Body of pancreas (tissue), 4 donors: ENCODE data around the gene PDZD4. TPM values are rescaled to one million over a fixed set of nuclear protein-coding genes. Genes with fewer than 3 reads are reported as not detected.

Experiments used
- ATAC-seq: fragments of 150-250 bp; one replicate; pipeline ENCODE4 v1.9.1; 2016
- DNase-seq, 4 donors: peaks; one replicate each; pipeline ENCODE4 v3.0.0-alpha.2; 2019
- H3K27ac ChIP-seq, 4 donors: fragments of 200-600 bp; sonication (generic); 1 replicate in 3 of 4; 2 replicates in 1 of 4; pipeline versions ENCODE4 v1.5.1 to v1.6.1; 2016 to 2019; ENCODE audit warnings: mild to moderate bottlenecking in 1 of 4, mixed read lengths in 1 of 4, moderate library complexity in 1 of 4
- H3K27me3 ChIP-seq, 2 donors: fragments of 200-600 bp; sonication (generic); one replicate each; pipeline ENCODE4 v1.6.0; 2016; ENCODE audit warnings: mild to moderate bottlenecking in 1 of 2
- H3K36me3 ChIP-seq, 2 donors: fragments of 200-600 bp; sonication (generic); replicated peaks in 1 of 2; 2 replicates each; pipeline ENCODE4 v1.5.1; 2016; ENCODE audit warnings: low read depth in 2 of 2; ENCODE audit not compliant: insufficient read depth in 1 of 2
- H3K4me1 ChIP-seq: fragments of 200-600 bp; sonication (generic); one replicate; pipeline ENCODE4 v1.6.0; 2016
- H3K4me3 ChIP-seq, 2 donors: fragments of 200-600 bp; sonication (generic); 1 replicate in 1 of 2; 2 replicates in 1 of 2; pipeline ENCODE4 v1.5.1; 2016 to 2019
- H3K9me3 ChIP-seq, 3 donors: fragments of 200-600 bp; sonication (generic); 1 replicate in 2 of 3; 2 replicates in 1 of 3; pipeline ENCODE4 v1.5.1; 2016
- POLR2A ChIP-seq, 3 donors: fragments of 450-650 bp; IDR thresholded peaks; one replicate each; pipeline ENCODE4 v1.6.1; 2016; ENCODE audit warnings: antibody characterized with exemption in 3 of 3, mild to moderate bottlenecking in 2 of 3
- WGBS, 2 donors: methylation state at CpG; one replicate each; pipeline ENCODE4 v1.1.5; 2017; 5-methylcytosine and 5-hydroxymethylcytosine counted together
- intact Hi-C: fragments of 100-400 bp; cut with DNase I; formaldehyde crosslinking; loops from one replicate; pipeline ENCODE4 v1.15.1; 2023
- total RNA-seq, 2 donors: library from RNA; depleted of rRNA; stranded (reverse); fragments of >200 nt; gene quantifications; one replicate each; pipeline ENCODE4 v1.1.0, GENCODE V29; 2016
- TF ChIP-seq, protein P1 (sequence below), 7 experiments: fragments of 450-650 bp in 4 of 7; fragments of 200-600 bp in 3 of 7; sonication (generic) in 3 of 7; IDR thresholded peaks; one replicate each; pipeline ENCODE4 v1.5.1; 2016 to 2019; ENCODE audit warnings: antibody characterized with exemption in 7 of 7

PDZD4 gene
- total RNA-seq, 2 donors from 2014 or later, result 1.6 to 2.6 TPM

DNA sequence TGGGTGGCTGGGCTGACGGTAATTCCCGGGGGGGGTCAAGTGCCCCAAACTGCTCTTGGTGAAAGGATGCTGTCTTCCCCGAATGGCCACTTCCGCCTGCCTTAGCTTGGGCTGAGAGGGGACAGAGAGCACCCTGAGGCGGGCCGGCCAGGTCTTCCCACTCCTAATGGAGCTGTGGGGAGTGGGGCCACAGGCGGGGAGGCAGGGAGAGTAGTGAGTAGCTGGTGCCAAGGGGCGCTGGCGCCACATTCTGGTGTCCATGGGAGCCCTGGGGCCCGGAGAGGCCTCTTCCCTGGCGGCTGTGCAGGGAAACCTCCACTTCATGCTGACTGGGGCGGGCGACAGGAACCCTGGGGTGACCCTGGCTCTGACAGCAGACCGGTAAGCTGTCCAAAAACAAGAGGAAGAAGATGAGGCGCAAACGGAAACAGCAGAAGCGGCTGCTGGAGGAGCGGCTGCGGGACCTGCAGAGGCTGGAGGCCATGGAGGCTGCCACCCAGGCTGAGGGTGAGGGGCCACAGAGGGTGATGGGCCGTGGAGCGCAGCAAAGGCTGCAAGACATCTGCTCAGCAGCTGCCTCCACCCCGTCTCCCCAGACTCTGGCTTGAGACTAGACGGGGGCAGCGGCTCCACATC is 46.8 kb downstream of the PDZD4 start:
- no peak overlapping the region for H3K27ac ChIP-seq
- H3K36me3 ChIP-seq, result peaks cover 0 to 3% of the 10 kb centered on the region in 2 donors
- 79 to 82% methylated on average over 4 to 20 of the region's 24 CpGs for WGBS, 2 donors
- no peak for ATAC-seq
- no peak overlapping the region for H3K4me3 ChIP-seq
- peaks cover 8% of the 10 kb centered on the region for H3K4me1 ChIP-seq
- intact Hi-C loops, result no loop called here
- TF ChIP-seq, protein P1, sequence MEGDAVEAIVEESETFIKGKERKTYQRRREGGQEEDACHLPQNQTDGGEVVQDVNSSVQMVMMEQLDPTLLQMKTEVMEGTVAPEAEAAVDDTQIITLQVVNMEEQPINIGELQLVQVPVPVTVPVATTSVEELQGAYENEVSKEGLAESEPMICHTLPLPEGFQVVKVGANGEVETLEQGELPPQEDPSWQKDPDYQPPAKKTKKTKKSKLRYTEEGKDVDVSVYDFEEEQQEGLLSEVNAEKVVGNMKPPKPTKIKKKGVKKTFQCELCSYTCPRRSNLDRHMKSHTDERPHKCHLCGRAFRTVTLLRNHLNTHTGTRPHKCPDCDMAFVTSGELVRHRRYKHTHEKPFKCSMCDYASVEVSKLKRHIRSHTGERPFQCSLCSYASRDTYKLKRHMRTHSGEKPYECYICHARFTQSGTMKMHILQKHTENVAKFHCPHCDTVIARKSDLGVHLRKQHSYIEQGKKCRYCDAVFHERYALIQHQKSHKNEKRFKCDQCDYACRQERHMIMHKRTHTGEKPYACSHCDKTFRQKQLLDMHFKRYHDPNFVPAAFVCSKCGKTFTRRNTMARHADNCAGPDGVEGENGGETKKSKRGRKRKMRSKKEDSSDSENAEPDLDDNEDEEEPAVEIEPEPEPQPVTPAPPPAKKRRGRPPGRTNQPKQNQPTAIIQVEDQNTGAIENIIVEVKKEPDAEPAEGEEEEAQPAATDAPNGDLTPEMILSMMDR (IDR thresholded peaks at IDR 0.05), result no peak
- TF ChIP-seq POLR2A (IDR thresholded peaks at IDR 0.05), result no peak
- no peaks in the 10 kb centered on the region for H3K27me3 ChIP-seq
- no peak for DNase-seq
- no peaks in the 10 kb centered on the region for H3K9me3 ChIP-seq

DNA sequence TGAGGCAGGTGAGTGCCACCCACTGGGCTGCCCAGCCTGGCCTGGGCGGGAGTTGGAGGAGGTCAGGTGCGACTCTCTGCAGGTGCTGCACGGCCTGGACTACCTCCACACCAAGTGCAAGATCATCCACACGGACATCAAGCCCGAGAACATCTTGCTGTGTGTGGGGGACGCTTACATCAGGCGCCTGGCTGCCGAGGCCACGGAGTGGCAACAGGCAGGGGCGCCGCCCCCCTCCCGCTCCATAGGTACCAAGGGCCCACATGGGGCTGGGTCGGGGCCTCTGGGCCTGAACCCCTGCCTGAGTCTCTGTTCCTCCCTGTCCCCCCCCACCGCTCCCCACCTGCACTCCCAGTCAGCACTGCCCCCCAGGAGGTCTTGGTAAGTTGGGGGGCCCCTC is 47.5 kb downstream of the PDZD4 start:
- H3K27me3 ChIP-seq, result no peaks in the 10 kb centered on the region
- TF ChIP-seq, protein P1 (IDR thresholded peaks at IDR 0.05), result no peak
- no peak for TF ChIP-seq POLR2A (IDR thresholded peaks at IDR 0.05)
- 100% methylated on average over 2 of the region's 14 CpGs; no CpG with 5 or more reads in 1 of the 2 donors for WGBS, 2 donors
- H3K36me3 ChIP-seq, result peaks cover 0 to 3% of the 10 kb centered on the region in 2 donors
- intact Hi-C loops, result no loop called here
- DNase-seq (no peak), ATAC-seq (no peak)
- H3K27ac ChIP-seq, result no peak overlapping the region
- H3K4me3 ChIP-seq, result no peak overlapping the region
- peaks cover 8% of the 10 kb centered on the region for H3K4me1 ChIP-seq
- H3K9me3 ChIP-seq, result no peaks in the 10 kb centered on the region

DNA sequence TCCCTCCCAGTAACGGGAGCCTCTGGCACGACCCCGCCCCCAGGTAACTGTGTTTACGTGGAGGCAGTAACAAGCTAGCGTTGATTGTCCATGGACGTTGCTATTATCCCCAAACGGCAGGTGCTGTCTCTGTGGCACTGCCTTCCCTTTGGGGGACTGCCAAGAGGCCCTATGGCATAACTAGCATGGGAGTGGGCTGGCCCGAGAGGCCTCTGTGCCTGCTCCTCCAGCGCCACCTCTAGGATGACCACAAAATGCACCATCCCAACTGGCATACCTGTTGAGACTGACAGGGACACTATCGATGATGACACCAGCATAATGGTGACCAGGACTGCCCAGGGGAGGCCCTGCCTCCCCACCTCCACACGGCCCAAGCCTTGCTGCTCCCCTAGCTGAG is 48.0 kb downstream of the PDZD4 start:
- intact Hi-C loops, result no loop called here
- TF ChIP-seq, protein P1 (IDR thresholded peaks at IDR 0.05), result no peak
- no peak for TF ChIP-seq POLR2A (IDR thresholded peaks at IDR 0.05)
- ATAC-seq (no peak), DNase-seq (no peak)
- WGBS, 2 donors, result 50 to 70% methylated on average over 2 to 7 of the region's 11 CpGs
- no peaks in the 10 kb centered on the region for H3K9me3 ChIP-seq
- H3K36me3 ChIP-seq, result peaks cover 0 to 3% of the 10 kb centered on the region in 2 donors
- no peak overlapping the region for H3K27ac ChIP-seq
- H3K27me3 ChIP-seq, result no peaks in the 10 kb centered on the region
- peaks cover 8% of the 10 kb centered on the region for H3K4me1 ChIP-seq
- H3K4me3 ChIP-seq, result no peak overlapping the region

DNA sequence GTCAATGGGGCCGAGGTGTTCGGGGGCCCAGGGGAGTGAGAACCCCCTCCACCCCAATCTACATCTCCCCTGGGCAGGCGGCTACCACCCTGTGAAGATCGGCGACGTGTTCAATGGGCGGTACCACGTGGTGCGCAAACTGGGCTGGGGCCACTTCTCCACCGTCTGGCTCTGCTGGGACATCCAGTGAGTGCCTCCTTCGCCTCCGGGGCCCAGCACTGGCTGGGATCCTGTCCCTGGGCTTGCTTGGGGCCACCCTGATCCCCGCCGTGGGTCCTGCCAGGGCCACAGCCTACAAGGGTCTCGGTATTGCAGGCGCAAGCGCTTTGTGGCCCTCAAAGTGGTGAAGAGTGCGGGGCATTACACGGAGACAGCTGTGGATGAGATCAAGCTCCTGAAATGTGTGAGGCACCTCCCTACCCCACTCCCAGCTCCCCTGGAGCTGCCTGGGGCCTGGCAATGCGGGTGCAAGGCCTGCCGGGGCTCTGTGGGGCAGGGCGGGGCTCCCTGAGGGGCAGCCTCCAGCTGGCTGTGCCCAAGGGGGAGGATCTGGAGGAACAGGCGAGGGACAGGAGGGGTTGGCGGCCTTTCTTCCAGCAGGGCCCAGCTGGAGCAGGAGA is 48.8 kb downstream of the PDZD4 start:
- WGBS, 2 donors, result 69% methylated on average over 3 of the region's 24 CpGs; no CpG with 5 or more reads in 1 of the 2 donors
- Histone ChIP-seq H3K9me3 (no peaks in the 10 kb centered on the region), H3K36me3 (peaks cover 0 to 3% of the 10 kb centered on the region in 2 donors), H3K4me3 (no peak overlapping the region), H3K27me3 (no peaks in the 10 kb centered on the region), H3K4me1 (peaks cover 8% of the 10 kb centered on the region), H3K27ac (no peak overlapping the region)
- ATAC-seq (no peak), DNase-seq (no peak)
- TF ChIP-seq POLR2A (IDR thresholded peaks at IDR 0.05), result no peak
- TF ChIP-seq, protein P1 (IDR thresholded peaks at IDR 0.05), result no peak
- intact Hi-C loops, result no loop called here
